OCI-LY7 (cell line): Measurements from ENCODE around the gene BEST3.

Experiments
- CTCF ChIP-seq: fragments of 200-600 bp; sonication (generic); conservative IDR thresholded peaks from 2 replicates; pipeline ENCODE4 v1.5.1; 2014; ENCODE audit warnings: mild to moderate bottlenecking, antibody characterized with exemption, low read length, moderate library complexity, mixed read lengths
- EZH2phosphoT487 ChIP-seq: fragments of 200-600 bp; sonication (generic); IDR thresholded peaks from 2 replicates; pipeline ENCODE4 v1.6.1; 2018; ENCODE audit warnings: low read depth, borderline replicate concordance, mild to moderate bottlenecking, mixed run types, antibody characterized with exemption, low read length, moderate library complexity, mixed read lengths

GRCh38 chr12:69610729-69611128 lies 88.4 kb downstream of the BEST3 start, which contains the start of gene LRRC10:
- no peak for TF ChIP-seq CTCF
- TF ChIP-seq EZH2phosphoT487 = no peak
